Vagina (tissue), 2 donors: ENCODE results near the gene FGF14. TPM values are rescaled to one million over a fixed set of nuclear protein-coding genes. Genes with fewer than 3 reads are reported as not detected.

Experiments
- DNase-seq, 2 donors: peaks; one replicate each; pipeline ENCODE4 v3.0.0-alpha.2; 2017; ENCODE audit errors: extremely low spot score in 2 of 2
- H3K27ac ChIP-seq: fragments of 200-600 bp; sonication (generic); one replicate; pipeline ENCODE4 v1.5.1; 2019
- H3K27me3 ChIP-seq: fragments of 200-600 bp; sonication (generic); one replicate; pipeline ENCODE4 v1.5.1; 2019
- H3K36me3 ChIP-seq, 2 donors: fragments of 200-600 bp; sonication (generic); one replicate each; pipeline ENCODE4 v1.5.1; 2017 to 2019
- H3K4me1 ChIP-seq: fragments of 200-600 bp; sonication (generic); one replicate; pipeline ENCODE4 v1.5.1; 2019
- H3K4me3 ChIP-seq, 2 donors: fragments of 200-600 bp; sonication (generic); 1 replicate in 1 of 2; 2 replicates in 1 of 2; pipeline ENCODE4 v1.5.1; 2016 to 2019
- H3K9me3 ChIP-seq: fragments of 200-600 bp; sonication (generic); one replicate; pipeline ENCODE4 v1.5.1; 2019
- POLR2A ChIP-seq, 2 donors: fragments of 450-650 bp; IDR thresholded peaks; one replicate each; pipeline ENCODE4 v1.6.1; 2017; ENCODE audit warnings: antibody characterized with exemption in 2 of 2, mild to moderate bottlenecking in 2 of 2, moderate library complexity in 2 of 2
- POLR2AphosphoS5 ChIP-seq, 2 donors: sonication (generic); formaldehyde crosslinking; IDR thresholded peaks; one replicate each; pipeline ENCODE4 v1.9.0; 2017; ENCODE audit warnings: antibody characterized with exemption in 2 of 2, mild to moderate bottlenecking in 2 of 2, low read depth in 1 of 2; ENCODE audit not compliant: insufficient read depth in 1 of 2
- intact Hi-C: fragments of 100-400 bp; cut with DNase I; formaldehyde crosslinking; loops from one replicate; pipeline ENCODE4 v1.15.1; 2023
- total RNA-seq: library from RNA; depleted of rRNA; stranded (reverse); fragments of >200 nt; gene quantifications from one replicate; pipeline ENCODE4 v1.2.3, GENCODE V29; 2016
- TF ChIP-seq, protein P1 (sequence below), 3 experiments: fragments of 450-650 bp in 2 of 3; fragments of 200-600 bp in 1 of 3; sonication (generic) in 1 of 3; IDR thresholded peaks; one replicate each; pipeline ENCODE4 v1.5.1; 2017 to 2019; ENCODE audit warnings: antibody characterized with exemption in 3 of 3, mild to moderate bottlenecking in 2 of 3, moderate library complexity in 2 of 3

FGF14 gene
- total RNA-seq, 1 donor from 2014 or later = 3.4 TPM

DNA sequence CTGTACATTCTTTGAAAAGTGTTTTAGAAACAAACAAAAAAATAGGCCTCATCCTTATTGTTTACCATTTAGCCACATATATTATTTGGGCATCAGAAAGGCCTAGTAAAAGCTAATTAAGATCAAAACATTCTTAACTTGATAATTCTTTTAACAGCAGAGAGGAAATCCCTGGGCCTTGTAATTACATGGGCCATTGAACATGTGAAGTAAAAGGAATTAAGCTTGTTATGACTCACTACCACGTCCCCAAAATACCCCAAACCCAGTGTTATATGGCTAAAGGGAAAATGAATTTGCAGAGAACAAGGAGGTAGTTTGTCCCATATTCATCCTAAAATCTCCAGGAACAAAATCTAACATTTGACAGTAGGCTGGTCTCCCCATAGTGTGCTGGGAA, 509.6 kb downstream of the FGF14 start:
- TF ChIP-seq, protein P1, sequence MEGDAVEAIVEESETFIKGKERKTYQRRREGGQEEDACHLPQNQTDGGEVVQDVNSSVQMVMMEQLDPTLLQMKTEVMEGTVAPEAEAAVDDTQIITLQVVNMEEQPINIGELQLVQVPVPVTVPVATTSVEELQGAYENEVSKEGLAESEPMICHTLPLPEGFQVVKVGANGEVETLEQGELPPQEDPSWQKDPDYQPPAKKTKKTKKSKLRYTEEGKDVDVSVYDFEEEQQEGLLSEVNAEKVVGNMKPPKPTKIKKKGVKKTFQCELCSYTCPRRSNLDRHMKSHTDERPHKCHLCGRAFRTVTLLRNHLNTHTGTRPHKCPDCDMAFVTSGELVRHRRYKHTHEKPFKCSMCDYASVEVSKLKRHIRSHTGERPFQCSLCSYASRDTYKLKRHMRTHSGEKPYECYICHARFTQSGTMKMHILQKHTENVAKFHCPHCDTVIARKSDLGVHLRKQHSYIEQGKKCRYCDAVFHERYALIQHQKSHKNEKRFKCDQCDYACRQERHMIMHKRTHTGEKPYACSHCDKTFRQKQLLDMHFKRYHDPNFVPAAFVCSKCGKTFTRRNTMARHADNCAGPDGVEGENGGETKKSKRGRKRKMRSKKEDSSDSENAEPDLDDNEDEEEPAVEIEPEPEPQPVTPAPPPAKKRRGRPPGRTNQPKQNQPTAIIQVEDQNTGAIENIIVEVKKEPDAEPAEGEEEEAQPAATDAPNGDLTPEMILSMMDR (IDR thresholded peaks at IDR 0.05) = no peak
- no peak for TF ChIP-seq POLR2AphosphoS5 (IDR thresholded peaks at IDR 0.05; ENCODE audit: insufficient read depth in 1 of 2, low read depth in 1 of 2)
- TF ChIP-seq POLR2A (IDR thresholded peaks at IDR 0.05) = no peak
- Histone ChIP-seq H3K4me3 (no peak overlapping the region), H3K27ac (no peak overlapping the region), H3K36me3 (no peaks in the 10 kb centered on the region), H3K4me1 (no peaks in the 10 kb centered on the region), H3K27me3 (no peaks in the 10 kb centered on the region), H3K9me3 (no peaks in the 10 kb centered on the region)
- intact Hi-C loops = no loop called here
- no peak for DNase-seq

DNA sequence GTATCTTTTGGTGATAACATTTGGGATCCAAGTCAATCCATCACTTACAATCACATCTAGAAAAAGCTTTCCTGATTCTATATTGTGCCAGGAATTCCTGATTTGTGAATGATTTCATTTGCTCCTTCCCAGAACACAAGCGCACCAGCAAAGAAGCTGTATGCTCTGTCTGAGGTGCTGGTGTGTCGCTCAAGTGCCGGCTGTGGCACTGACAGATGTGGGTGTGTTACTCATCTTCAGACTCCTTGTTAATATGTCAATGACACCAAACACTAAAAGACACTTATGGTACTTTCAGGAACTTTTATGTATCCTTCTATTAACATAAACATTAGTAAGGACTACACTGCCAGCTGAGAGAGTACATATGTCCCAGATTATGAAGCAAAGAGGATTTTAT, 520.3 kb downstream of the FGF14 start:
- no peaks in the 10 kb centered on the region for H3K9me3 ChIP-seq
- H3K36me3 ChIP-seq = no peaks in the 10 kb centered on the region
- DNase-seq = no peak
- no peak overlapping the region for H3K27ac ChIP-seq
- H3K27me3 ChIP-seq = no peaks in the 10 kb centered on the region
- no peak overlapping the region for H3K4me3 ChIP-seq
- TF ChIP-seq POLR2AphosphoS5 (IDR thresholded peaks at IDR 0.05; ENCODE audit: insufficient read depth in 1 of 2, low read depth in 1 of 2) (no peak), POLR2A (IDR thresholded peaks at IDR 0.05) (no peak)
- TF ChIP-seq, protein P1 (IDR thresholded peaks at IDR 0.05) = no peak
- H3K4me1 ChIP-seq = no peaks in the 10 kb centered on the region
- intact Hi-C loops = no loop called here

DNA sequence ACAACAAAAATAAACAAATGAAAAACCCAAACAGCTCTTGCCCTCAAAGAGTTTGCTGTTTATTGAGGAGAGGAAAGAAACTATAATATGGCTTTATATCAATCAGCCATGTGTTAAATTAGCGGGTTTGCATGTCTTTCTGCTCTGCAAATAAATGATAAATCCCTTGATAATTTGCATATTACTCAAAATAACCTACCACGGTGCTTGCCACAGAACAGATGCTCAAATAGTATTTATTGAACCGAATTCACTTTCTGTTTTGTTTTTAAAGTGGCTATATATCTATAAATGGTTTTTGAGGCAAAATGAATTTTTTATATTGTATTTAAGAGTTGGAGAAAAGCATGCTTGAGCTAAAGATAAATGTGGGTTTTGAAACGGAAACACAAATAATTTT, 521.3 kb downstream of the FGF14 start:
- H3K36me3 ChIP-seq = no peaks in the 10 kb centered on the region
- no peak for DNase-seq
- no peaks in the 10 kb centered on the region for H3K4me1 ChIP-seq
- H3K4me3 ChIP-seq = no peak overlapping the region
- TF ChIP-seq, protein P1 (IDR thresholded peaks at IDR 0.05) = no peak
- TF ChIP-seq POLR2A (IDR thresholded peaks at IDR 0.05) (no peak), POLR2AphosphoS5 (IDR thresholded peaks at IDR 0.05; ENCODE audit: insufficient read depth in 1 of 2, low read depth in 1 of 2) (no peak)
- H3K9me3 ChIP-seq = no peaks in the 10 kb centered on the region
- no peaks in the 10 kb centered on the region for H3K27me3 ChIP-seq
- intact Hi-C loops = no loop called here
- H3K27ac ChIP-seq = no peak overlapping the region

DNA sequence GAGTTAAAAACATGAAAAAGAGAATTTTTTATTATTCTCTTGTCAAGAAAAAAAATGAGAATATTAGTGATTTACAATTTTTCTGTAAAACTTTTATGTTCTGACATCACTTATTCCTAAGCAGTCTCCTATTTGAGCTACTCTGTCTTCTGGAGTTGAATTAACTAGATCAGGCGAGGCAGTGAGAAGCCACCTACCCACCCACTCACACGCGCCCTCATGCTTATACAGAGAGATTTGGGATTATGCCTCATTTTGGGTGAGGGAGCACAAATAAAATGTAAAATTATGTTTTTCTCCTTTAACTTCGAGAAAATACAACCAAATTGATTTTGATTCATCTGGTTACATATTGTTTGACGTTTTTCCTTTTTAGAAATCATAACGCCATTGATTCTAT, 524.9 kb downstream of the FGF14 start:
- Histone ChIP-seq H3K27ac (no peak overlapping the region), H3K4me1 (no peaks in the 10 kb centered on the region), H3K27me3 (no peaks in the 10 kb centered on the region), H3K4me3 (no peak overlapping the region), H3K9me3 (no peaks in the 10 kb centered on the region), H3K36me3 (no peaks in the 10 kb centered on the region)
- no peak for TF ChIP-seq POLR2A (IDR thresholded peaks at IDR 0.05)
- TF ChIP-seq POLR2AphosphoS5 (IDR thresholded peaks at IDR 0.05; ENCODE audit: insufficient read depth in 1 of 2, low read depth in 1 of 2) = no peak
- TF ChIP-seq, protein P1 (IDR thresholded peaks at IDR 0.05) = no peak
- intact Hi-C loops = no loop called here
- no peak for DNase-seq

DNA sequence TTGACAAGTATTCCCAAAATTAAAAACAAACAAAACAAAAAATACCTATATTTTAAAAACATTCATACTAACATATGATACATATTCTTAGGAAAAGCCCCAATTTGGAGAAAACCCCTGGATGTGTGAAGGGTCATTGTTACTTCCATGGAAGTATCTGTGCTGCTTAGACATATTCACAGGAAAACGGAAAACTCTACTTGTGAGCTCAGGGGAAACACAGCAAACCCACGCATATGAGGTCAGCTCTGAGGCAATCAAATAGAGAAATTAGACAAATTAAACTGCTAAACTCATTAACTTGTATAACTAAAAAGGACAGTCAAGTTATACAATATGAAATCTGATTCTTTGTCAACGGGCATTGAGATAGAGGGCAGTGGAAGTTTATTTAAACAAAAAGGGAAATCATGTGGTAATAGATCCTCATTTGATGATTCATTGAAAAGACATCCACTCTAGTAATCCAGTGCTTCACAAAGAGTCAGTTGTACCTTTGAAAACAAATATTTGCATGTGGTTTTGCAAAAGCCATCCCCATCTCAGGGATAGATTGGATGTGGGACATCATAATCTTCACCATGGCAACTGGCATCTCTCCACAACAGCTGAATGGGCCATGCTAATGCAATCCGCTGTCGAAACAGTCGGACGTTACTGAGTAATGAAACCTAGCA, 526.0 kb downstream of the FGF14 start:
- no peak overlapping the region for H3K4me3 ChIP-seq
- no peaks in the 10 kb centered on the region for H3K27me3 ChIP-seq
- no peak overlapping the region for H3K27ac ChIP-seq
- intact Hi-C loops = no loop called here
- H3K9me3 ChIP-seq = no peaks in the 10 kb centered on the region
- H3K4me1 ChIP-seq = no peaks in the 10 kb centered on the region
- TF ChIP-seq, protein P1 (IDR thresholded peaks at IDR 0.05) = no peak
- TF ChIP-seq POLR2AphosphoS5 (IDR thresholded peaks at IDR 0.05; ENCODE audit: insufficient read depth in 1 of 2, low read depth in 1 of 2) (no peak), POLR2A (IDR thresholded peaks at IDR 0.05) (no peak)
- DNase-seq = no peak
- H3K36me3 ChIP-seq = no peaks in the 10 kb centered on the region
